GM21526 (cell line): ENCODE measurements around the gene ZNF559.

ENCODE experiments used
- ATAC-seq: cut with Tn5 transposase; IDR thresholded peaks from one replicate; pipeline ENCODE4 v1.9.1; 2021; ENCODE audit warnings: moderate library complexity; ENCODE audit not compliant: unreplicated experiment, low FRiP score

Gene ZNF559

DNA sequence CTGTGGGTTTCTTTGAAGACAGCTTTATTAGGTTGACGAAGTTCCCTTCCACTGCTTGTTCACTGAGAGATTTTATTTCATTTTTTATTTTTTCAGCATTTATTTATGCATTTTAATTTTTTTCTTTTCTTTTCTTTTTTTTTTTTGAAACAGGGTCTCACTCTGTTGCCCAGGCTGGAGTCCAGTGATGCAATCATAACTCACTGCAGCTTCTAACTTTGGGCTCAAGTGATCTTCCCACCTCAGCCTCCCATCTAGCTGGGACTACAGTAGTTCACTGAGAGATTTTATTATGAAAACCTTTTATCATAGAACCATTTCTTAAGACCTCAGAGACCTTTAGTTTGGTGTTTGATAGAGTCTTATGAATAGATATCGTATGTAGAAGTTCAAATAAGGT is 28.5 kb downstream of the ZNF559 start:
- ATAC-seq, result no peak

DNA sequence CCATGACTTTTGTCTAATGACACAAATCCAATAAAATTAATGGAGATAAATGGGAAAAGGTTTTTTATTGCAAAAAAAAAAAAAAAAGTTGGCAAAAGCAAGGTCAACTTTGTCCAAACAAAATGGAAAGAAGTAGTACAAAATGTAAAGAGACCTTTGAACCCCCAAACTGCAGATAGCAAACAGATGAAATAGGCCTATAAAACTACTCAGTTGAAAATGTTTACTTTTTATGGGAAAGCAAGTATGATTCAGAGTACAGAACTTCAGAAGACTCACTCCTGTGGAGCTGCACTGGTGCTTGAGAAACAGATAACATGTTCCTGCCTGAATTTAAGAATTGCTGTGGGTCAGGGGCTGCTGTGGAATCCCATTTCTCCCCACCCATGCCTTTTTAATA is 29.0 kb downstream of the ZNF559 start:
- ATAC-seq, result no peak

DNA sequence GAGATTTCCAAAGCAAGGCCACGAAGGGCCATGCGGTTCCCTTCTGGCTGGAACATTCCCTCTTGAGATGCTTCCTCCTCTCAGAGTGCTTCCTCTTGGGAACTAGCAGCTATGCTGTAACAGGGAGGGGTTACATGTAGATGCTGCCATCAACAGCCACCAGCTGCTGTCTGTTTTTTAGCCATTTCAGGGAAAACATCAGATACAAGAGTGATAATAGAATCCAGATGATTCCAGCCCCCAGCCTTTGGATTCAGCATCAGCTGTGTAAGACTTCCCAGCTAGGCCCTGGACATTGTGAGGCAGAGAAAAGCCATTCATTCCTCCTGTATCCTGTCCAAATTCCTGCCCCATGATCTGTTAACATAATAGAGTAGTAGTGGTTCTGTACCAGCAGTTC is 30.7 kb downstream of the ZNF559 start:
- no peak for ATAC-seq

DNA sequence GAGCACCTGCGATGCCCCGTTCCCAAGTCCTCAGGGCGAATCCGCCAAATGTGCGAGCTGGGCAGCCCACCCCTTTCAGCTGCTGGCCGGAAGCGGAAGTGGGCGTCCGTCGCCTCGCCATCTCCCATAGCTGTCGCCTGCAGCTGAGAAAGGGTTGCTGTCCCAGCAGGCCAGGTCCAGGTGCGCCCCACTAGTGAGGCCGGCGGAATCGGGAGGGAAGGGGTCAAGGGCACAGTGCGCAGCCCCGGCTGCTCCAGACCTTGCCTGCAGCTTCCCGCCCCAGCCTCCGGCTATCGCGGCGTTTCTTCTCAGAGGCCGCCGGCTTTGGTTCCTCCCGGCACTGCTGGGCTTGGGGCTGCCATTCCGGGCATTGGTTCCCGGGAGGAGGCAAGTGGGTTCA is 38.9 kb downstream of the ZNF559 start, which contains the start of gene ZNF177:
Gene ZNF177, plus strand, starts transcription at position 109 of the 400 bp plus-strand sequence. CDS start 15,299 bp downstream, outside the sequence.
- no peak for ATAC-seq

DNA sequence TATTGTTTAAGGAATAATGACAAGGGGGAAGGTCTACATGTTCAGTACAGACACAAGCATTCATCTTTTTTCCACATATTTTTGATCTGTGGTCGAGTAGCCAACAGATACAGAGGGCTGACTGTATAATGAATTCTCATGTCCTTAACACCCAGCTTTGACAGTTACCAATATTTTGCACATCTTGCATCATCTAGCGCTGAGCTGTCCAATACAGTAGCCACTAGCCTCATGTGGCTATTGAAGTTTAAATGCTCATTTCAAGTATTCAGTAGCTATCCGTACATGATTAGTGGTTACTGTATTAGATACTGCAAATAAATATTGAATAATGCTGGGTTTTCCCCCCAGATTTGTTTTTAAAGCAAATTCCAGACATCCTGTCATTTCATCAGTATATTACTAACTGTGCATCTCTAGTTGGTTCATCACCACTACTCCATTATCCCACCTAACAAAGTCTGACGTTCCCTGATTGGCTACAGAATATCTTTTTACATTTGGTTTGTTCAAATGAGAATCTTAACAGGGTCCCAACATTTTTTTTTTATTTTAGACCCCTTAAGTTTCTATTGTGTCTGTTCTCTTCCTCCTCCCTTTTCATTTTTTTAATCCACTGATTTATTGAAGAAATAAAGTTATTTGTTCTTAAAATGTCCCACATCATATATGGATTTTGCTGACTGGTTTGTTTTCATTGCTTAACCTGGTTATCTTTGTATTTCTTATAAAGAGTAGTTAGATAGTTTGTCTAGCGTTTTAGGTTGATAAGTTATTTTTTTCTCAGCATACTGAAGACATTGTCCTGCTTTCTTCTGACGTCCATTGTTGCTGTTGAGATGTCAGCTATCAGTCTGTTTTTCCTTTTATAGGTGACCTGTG is 47.0 kb downstream of the ZNF559 start:
- no peak for ATAC-seq

DNA sequence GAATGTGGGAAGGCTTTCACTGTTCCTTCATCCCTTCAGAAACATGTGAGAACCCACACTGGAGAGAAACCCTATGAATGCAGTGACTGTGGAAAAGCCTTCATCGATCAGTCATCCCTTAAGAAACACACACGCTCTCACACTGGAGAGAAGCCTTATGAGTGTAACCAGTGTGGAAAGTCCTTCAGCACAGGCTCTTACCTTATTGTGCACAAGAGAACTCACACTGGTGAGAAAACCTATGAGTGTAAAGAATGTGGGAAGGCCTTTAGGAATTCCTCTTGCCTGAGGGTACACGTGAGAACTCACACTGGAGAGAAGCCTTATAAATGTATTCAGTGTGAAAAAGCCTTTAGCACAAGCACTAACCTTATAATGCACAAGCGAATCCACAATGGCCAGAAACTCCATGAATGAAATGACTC is 57.4 kb downstream of the ZNF559 start:
- no peak for ATAC-seq
